MM.1S (cell line): ENCODE measurements around the gene VPS54.

Source experiments
- CTCF ChIP-seq: fragments of 300-600 bp; sonication (generic); IDR thresholded peaks from 2 replicates; pipeline ENCODE4 v1.5.1; 2016; ENCODE audit warnings: antibody characterized with exemption, low read length, mixed read lengths
- EZH2 ChIP-seq: fragments of 300-600 bp; sonication (generic); optimal IDR thresholded peaks from 2 replicates; pipeline ENCODE3; 2017; ENCODE audit warnings: low read depth, mild to moderate bottlenecking, antibody characterized with exemption, low read length, mixed read lengths

GRCh38 chr2:63853527-63854310 lies 165.5 kb downstream of the VPS54 start:
- TF ChIP-seq CTCF (no peak), EZH2 (no peak)
